D341Med (cell line): ENCODE data around the gene SMC5.
A peak's percentile ranks its signal among the peaks of the same experiment; 100 is the strongest.
"Not testable (repeated sequence)": the region's sequence is repeated elsewhere in the genome, so short reads cannot be mapped to it uniquely, and the experiment has no call there.

Experiments
- DNase-seq: peaks from one replicate; pipeline ENCODE4 v3.0.0; 2012; ENCODE audit warnings: low spot score

The SMC5 gene

DNA sequence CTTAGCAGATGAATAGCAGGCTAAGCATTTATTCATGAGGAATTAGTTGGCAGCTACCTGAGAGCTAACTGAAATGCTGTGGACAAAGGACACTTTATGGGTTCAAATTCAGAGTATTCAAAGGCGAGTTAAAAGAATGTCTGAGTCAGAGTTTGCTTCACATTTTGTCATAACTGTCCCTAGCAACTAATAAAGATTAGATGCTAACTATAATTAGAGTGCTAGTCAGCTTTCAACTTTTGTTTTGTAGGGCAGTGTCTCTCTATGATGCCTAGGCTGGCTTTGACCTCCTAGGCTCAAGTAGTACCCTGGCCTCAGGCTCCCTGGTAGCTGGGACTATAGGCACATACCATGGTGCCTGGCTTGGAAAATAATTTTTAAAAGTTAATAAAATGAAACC is 4.6 kb downstream of the SMC5 start:
- no peak for DNase-seq

DNA sequence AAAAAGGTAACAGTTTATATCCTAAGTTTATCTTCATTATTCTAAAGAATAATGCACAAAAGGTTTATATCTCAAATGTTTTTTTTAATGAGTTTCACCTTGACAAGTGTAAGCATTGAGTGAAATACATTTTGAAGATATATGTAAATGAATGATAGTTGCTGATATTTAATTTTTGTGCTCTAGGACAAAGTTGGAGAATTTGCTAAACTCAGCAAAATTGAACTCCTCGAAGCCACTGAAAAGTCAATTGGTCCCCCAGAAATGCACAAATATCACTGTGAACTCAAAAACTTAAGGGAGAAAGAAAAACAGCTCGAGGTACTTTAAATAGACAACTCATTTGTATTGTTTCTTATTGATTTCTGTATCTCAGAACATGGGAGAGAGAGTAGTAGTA is 19.5 kb downstream of the SMC5 start:
- no peak for DNase-seq

DNA sequence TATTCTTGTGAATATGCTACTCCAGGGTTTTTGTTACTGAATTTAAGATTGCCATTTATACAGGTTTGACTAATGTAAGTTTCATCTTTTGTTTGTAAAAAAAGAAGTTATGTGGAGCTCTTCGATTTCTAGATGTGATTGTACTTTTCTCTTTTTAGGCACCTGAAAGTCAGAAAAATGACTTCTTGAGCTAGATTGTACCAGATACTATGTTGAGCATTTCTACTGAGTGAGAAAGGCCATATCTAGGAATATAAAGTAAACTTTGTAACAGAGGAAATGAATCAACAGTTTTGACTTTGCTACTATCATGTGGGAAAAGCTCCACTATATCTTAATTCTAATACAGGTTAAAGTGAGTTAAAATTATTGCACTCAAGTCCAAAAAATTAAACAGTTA is 25.1 kb downstream of the SMC5 start:
- no peak for DNase-seq

DNA sequence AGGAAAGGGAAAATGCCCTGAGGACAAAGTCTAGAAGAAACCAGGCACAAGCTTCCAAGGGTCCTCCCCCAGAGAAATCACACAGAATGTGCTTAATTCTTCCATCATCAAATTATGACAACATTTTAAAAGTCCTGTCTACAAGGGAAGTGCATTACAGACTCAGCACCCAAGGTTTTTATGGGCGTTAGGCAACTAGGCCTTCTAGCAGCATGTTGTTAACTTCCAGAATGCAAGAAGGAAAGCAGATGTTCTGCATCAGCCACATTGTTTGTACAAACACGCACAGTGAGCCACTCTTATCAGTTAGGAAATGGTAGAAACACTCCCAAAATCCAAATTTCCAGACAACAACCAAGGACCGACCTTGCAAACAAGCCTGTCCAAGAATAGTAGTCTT is 26.5 kb downstream of the SMC5 start:
- DNase-seq = no peak

DNA sequence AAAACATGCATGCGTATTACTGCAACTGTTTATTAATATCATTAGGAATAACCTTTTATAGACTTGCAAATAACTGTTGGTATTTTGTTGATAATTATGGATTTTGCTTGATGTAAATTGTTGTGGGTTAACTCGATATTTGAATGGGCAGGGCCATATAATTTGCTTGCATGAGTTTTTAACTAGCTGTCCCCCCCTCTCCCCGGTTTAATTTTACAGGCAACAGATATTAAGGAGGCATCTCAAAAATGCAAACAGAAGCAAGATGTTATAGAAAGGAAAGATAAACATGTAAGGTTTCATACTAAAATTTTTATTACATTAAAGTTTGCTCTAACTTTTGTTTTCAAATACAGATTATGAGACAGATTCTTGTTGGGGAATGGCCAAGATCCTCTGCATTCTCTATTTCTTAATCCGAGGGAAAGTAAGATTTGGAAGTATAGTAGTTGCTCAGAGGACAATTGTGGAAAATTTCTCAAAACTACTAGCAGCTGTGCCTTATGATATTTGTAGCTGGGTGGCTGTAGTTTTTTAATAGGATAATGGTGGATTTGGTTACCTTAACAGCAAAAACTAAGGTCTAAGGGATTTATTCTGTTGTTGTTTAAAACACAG is 27.3 kb downstream of the SMC5 start:
- no peak for DNase-seq

DNA sequence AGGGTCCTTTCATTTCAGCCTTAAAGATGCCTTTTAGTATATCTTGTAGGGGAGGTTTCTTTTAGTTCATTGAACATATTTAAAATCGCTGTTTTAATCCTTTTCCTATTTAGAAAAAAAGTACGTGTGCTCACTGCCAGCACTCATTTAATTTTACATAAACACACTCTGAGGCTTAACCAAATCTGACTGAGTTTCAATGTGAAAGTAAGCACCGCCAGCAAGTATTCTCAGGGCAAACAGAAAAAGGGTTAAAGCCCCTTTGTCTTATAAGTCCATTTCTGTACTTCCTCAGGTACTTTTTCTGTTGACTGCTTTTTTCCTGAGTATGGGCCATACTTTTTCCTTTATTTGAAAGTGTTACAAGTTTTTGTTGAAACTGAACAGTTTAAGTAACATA is 31.8 kb downstream of the SMC5 start:
- no peak for DNase-seq

DNA sequence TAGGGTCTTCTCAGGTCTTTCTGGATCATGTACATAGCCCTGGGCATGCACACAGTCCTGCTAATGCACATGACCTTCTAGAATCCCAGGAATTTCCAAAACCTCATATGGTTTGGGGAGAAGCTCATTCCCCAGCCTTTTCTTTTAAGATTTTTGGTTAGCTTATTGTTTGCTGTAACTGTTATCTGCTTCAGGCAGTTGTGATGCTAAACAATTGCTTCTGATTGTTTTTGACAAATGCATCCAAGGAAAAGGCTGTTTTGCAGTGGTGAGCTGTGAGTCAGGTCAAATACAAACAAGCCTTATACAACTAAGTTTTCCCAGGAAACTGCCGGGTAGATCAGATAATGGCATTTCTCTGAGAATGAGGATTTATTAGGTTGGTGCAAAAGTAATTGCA is 32.7 kb downstream of the SMC5 start:
- no peak for DNase-seq

DNA sequence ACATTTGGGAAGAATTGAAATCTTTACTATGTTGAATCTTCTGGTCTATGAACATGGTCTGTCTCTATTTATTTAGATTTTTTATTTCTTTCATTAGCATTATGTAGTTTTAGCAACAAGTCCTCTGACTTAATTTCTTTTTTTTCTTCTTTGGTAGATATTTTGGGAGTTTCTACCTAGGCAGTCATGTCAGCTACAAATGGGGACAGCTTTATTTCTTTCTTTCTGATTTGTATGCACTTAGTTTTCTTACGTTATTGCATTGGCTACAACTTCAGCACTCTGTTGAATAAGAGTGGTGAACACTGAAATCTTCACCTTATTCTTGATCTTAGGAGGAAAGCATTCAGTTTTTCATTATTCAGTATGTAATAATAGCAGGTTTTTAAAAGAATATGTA is 33.5 kb downstream of the SMC5 start:
- DNase-seq = no peak

DNA sequence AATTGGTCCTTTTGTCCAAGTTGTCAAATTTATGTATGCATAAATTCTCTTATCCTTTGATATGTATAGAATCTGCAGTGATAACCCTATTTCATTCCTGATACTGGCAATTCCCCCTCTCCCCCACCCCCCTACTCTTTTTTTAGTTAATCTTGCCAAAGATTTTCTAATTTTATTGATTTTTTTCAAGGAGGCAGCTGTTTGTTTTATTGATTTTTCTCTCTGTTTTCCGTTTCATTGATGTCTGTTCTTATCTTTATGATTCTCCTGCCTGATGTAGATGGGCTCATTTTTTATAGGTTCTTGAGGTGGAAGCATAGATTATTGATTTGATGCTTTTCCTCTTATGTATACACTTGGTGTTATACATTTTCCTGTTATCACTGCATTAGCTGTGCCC is 34.4 kb downstream of the SMC5 start:
- no peak for DNase-seq

DNA sequence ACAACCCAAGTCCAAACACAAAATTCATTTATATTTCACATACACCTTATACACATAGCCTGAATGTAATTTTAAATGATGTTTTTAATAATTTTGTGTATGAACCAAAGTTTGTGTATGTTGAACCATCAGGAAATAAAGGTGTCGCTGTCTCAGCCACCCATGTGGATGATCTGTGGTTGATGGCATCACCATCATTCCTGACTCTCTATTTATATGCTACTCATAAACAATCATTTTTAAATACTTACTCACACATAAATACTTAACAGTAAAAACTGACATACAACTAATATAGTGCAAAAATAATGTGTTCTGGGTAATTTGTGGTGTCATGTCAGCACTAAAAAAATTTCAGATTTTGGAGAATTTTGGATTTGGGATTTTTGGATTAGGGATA is 38.4 kb downstream of the SMC5 start:
- DNase-seq = no peak

DNA sequence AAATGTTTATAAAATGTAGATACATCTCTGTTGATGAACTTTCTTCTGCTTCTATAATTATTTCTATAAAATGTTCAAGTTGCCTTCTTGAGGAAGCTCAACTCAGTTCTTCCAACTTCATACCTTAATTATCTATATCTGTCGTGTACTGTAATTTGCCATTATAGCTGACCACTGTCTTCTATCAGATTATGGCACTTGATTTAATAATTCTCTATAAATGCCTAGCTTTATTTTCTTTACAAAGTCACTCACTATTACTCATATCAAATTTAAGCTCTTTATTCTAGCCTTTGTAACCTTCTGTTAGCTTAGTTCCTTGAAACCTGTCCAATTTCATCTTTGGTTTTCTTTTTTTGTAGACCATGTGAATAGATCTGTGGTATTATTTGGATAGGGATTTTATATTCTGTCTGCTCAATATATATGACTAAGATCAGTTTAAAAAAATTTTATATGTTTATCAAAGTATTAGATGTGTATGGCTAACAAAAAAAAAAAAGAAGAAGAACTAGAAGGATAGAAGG is 39.5 kb downstream of the SMC5 start:
- DNase-seq = no peak

DNA sequence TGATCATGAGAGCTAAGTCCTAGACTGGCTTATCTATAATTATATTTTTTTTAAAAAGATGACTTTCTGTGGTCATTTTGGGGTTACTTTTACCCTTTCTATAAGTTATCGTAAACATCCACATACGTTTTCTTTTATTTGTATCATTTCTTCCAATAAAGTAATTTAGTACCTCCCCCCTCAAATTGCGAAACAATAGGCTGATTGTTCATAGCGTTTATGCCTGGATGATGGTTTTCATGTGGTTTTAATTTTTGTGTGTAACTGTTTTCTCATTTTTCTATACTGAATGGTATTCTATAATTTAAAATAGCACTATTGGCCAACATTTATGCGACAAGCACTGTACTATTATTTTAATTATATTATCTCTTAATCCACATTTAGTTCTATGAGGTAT is 44.5 kb downstream of the SMC5 start:
- no peak for DNase-seq

DNA sequence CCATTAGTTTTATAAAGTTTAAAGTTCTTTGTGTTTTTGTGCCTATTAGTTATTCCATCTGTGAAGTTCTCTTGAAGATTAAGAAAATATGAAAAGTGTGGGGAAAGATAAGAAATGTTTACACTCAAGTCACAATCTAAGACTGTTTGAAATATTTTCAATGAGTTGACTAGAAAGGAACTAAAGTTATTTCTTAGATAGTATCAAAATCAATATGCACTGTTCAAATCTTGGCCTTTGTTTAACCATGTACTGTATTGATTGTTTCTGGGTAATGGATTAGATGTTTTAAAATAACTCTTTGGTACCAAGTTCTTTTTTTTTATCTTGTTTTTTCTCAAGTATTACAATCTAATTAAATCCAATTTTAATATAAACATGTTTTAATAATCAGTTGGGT is 46.0 kb downstream of the SMC5 start:
- no peak for DNase-seq

DNA sequence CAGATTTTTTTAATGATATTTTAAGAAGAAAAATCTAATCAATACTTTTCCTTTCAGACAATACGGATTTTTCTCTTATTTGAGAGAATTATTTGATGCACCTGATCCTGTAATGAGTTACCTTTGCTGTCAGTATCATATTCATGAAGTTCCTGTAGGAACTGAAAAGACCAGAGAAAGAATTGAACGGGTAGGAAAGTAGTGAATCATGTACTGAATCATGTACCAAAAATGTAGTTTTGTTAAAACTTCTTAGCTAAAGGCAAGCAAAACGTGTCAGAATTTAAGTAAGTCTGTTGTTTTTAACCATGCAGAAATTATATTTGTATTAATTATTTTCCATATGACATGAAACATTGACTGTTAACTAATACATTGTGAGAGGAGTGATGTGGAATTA is 56.6 kb downstream of the SMC5 start:
- no peak for DNase-seq

DNA sequence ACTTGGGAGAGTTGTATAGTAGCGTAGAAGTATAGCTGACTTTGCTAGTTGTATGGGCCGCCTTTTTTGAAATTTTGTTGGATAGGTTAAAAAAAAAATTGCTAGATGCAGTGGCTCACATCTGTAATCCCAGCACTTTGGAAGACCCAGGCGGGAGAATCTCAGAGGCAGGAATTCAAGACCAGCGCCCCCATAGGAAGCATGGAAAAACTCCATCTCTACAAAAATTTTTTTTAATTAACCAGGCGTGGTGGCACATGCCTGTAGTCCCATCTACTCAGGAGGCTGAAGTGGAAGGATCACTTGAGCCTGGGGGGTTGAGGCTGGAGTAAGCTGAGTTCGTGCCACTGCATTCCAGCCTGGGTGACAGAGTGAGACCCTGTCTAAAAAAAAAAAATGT is 59.2 kb downstream of the SMC5 start:
- no peak for DNase-seq

DNA sequence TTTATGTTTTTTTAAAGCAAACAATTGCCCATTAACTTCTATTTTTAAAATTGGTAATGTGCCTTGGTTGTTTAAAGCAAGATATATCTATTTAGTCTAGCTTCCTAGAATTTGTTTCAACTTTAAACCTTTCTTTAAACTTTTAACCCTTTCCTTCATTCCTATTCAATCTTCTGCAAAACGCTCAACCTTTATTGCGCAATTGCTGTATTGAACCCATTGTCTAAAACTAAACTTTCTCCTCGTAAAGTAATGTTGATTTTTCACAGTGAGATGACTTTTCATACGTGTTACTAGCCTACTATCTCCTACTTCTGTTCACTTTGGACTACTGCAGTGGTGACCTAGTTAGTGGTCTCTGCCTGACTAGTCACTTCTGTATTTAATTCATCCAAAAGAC is 63.3 kb downstream of the SMC5 start:
- no peak for DNase-seq

DNA sequence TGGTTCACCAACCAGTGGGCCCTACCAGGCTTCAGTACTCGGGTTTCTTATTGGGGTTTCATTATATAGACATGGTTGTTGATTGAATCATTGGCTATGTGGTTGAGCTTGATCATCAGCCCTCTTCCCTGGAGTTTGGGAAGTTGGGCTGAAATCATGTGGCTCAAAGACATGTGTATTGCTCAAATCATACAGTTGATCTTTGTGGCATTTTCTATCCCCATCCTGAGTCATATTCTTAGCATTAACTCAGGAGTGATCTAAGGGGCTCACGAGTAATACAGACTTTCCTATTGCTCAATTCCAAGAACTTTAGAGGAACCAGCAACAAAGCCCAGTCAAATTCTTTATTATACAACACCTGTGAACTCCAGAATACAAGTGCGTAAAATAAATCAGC is 66.2 kb downstream of the SMC5 start:
- no peak for DNase-seq

DNA sequence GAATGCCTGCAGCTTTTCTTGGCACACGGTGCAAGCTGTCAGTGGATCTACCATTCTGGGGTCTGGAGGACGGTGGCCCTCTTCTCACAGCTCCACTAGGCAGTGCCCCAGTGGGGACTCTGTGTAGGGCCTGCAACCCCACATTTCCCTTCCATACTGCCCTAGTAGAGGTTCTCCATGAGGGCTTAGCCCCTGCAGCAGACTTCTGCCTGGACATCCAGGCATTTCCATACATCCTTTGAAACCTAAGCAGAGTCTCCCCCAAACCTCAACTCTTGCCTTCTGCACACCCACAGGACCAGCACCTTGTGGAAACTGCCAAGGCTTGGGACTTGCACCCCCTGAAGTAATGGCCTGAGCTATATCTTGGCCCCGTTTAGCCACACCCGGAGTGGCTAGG is 69.8 kb downstream of the SMC5 start:
- DNase-seq = not testable (repeated sequence)

DNA sequence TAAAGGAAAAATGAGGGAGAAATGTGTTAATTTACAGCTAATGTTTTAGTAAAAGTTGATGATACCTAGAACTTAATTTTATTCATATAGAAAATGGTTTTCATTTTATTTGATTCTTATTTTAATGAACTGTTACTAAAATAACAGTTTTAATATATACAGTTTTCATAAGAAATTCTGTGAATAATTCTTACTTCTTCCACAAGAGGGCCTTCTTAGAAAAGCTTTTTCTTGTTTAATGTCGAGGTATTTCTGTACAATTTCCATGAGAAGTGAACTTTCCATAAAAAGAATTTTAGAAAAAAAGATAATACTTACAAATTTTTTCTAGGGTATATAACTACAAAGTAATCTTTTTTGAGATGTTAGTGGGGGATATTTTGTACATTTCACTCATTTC is 81.8 kb downstream of the SMC5 start:
- no peak for DNase-seq

DNA sequence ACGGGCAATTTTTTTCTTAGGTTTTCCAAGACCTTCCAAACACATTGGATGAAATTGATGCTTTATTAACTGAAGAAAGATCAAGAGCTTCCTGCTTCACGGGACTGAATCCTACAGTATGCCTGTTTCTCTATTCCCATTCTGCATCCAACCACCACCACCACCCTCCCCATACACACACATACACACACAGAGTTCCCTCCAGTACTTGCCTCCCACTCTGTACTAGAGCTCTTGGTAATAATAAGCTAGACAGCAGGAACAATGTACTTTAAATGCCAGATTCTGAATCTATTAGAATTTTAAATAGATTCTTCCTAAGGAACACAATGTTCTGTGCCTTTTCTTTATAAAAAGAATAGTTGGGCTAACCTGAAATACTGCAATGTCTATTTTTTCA is 88.3 kb downstream of the SMC5 start:
- DNase-seq = no peak

DNA sequence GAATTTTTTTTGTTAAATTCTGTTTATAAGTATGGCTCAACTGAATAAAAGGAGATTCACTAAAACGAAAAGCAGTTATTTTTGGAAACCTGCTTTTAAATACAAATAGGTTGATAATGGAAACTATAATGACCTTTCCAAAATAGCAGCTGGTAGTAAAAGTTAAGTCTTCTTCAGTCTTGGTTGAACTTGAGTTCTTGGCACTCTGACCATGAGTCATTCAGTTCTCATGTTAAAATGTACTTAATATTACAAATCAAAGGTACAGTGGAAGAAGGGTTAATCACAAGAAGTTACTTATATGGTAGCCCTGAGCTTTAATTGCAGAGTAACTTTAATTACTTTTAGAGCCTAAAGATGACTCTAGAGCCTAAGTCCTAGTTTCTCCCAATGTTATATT is 93.6 kb downstream of the SMC5 start:
- DNase-seq = no peak

DNA sequence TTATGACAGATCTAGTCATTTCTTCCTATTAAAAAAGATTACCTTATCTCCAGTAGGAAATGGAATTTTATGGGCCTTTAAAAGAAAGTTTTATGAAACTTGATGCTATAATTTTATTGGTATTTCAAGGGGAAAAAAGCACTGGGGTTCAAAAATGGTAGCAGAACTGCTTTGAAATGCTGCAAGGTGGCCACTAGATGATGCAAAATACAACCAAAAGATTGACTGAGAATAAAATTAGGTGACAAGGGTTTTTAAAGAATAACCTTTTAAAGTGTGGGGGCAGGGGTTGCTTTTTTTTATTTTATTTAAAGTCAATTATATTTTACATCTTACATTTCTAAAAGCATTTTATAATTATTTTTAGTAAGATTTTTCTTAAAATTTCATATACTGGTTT is 94.0 kb downstream of the SMC5 start:
- peak; percentile 30 for DNase-seq

DNA sequence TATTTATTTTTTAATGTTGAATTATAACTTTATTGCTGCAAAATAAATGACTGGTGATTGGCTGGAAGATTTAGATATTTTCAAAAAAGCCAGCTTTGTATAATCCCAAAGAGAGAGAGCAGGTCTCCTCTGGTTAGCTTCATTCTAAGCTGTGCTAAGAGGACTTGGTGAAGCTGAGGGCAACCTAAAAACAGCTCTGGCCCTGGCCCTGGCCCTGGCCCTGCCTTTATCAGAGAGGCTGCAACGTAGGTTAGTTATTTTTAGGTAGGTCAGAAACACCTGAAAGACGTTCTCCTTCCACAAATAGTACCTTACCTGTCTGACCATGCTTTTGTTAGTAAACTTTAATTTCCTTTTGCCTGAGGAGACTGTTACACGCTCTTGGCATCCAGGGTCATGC is 97.0 kb downstream of the SMC5 start:
- no peak for DNase-seq

DNA sequence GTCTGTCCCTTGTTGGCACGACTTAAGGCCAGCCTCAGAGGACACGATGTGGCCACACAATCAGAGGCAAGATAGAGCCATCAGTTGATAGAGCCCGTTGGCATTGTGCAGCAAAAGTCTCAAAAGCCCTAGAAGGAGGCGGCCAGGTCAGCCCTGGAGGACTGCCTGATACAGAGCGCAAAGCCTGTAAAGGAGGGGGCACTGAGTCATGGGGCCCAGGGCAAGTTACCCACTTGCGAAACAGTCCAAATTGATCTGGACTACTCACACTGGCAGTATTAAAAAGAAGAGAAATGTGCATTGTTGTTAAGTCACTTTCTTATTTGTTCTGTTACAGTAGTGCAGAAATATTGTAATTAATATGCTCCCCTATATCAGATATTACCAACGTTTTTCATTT is 104.2 kb downstream of the SMC5 start:
- no peak for DNase-seq

DNA sequence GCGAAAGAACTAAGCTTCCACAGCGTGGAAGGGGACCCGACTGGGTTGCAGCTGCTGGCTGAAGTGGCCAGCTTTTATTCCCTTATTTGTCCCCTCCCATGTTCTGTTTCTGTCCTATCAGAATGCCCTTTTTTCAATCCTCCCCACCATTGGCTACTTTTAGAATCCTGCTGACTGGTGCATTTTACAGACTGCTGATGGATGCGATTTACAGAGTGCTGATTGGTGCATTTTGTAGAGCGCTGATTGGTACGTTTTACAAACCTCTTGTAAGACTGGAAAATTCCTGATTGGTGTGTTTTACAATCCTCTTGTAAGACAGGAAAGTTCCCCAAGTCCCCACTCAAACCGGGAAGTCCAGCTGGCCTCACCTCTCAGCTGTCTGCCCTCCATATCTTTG is 105.0 kb downstream of the SMC5 start:
- DNase-seq = no peak
